GM10266 (cell line): Measurements from ENCODE around the gene PRPF4.

Experiments used
- DNase-seq: peaks from one replicate; pipeline ENCODE4 v3.0.0; 2012; ENCODE audit errors: extremely low spot score
- TF ChIP-seq, protein P1 (sequence below): IDR thresholded peaks from 2 replicates; pipeline ENCODE4 v1.5.1; 2012; ENCODE audit warnings: mild to moderate bottlenecking, low read depth; ENCODE audit not compliant: control insufficient read depth, insufficient read depth; ENCODE audit errors: missing control alignments

Gene PRPF4

DNA sequence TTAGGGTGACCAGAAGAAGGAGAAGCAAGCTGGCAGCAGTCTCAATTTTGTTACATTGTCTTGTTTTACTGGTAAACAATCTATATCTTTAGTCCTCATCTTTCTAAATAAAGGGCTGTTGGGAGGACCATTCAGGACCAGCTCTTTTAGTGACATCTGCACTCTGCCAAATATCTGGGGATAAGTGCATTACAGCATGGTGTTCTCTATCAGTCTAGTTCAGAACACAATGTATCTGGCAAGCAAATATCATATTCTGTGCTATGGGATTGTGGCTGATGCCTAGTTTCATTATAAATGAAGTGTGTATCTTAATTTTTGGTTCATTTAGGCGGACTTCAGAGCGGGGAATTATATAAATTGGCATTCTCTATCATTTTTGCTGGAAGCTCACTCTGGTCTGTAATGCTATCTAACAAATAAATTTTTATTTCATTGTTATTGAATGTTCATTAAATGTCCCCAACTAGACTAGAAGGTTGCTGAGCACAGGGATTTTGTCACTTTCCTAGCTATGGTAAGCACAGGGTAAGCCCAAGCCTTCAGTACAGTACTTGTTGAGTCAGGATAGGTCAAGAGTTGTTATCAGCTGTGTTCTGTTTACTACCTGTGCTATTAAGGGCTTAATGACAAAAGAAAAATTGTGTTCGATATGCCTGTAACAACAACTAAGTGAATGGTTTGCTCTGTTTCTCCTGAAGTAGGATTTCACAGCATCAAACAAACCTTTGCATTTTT lies 52.8 kb downstream of the PRPF4 start:
- no peak for DNase-seq
- TF ChIP-seq, protein P1, sequence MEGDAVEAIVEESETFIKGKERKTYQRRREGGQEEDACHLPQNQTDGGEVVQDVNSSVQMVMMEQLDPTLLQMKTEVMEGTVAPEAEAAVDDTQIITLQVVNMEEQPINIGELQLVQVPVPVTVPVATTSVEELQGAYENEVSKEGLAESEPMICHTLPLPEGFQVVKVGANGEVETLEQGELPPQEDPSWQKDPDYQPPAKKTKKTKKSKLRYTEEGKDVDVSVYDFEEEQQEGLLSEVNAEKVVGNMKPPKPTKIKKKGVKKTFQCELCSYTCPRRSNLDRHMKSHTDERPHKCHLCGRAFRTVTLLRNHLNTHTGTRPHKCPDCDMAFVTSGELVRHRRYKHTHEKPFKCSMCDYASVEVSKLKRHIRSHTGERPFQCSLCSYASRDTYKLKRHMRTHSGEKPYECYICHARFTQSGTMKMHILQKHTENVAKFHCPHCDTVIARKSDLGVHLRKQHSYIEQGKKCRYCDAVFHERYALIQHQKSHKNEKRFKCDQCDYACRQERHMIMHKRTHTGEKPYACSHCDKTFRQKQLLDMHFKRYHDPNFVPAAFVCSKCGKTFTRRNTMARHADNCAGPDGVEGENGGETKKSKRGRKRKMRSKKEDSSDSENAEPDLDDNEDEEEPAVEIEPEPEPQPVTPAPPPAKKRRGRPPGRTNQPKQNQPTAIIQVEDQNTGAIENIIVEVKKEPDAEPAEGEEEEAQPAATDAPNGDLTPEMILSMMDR: no peak

- DNase-seq: no peak
- TF ChIP-seq, protein P1: no peak
These were observed 56.3 kb downstream of the PRPF4 start for GRCh38 chr9:113331780-113332179.

DNA sequence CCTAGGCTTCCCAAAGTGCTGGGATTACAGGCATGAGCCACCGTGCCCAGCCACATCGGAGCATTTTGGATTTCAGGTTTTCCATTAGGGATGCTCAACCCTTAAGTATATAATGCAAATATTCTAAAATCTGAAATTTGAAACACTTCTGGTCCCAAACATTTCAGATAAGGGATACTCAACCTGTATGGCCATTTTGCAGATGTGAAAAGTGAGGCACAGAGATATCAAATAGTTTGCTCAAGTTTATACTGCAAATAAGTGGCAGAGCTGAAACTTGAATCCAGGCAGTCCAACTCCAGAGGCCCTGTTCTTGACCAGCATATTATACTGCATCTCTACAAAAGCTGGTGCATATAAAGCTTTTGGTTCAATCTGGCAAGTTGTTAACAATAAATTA lies 62.3 kb downstream of the PRPF4 start:
- TF ChIP-seq, protein P1: no peak

GRCh38 chr9:113340011-113340699 lies 64.7 kb downstream of the PRPF4 start, which contains the start of gene WDR31:
Gene WDR31 (minus strand): TSS chr9:113340275. CDS start chr9:113332022, 8,253 bp downstream.
- DNase-seq: peak; percentile 91
- TF ChIP-seq, protein P1: no peak

More for the DNA sequence above, 62.3 kb downstream of the PRPF4 start:
- DNase-seq: no peak

GRCh38 chr9:113341712-113342410 lies 66.4 kb downstream of the PRPF4 start:
- DNase-seq: no peak
- TF ChIP-seq, protein P1: no peak
